DND-41 (cell line): ENCODE results near the gene CRAMP1.

ENCODE experiments used
- ATAC-seq: fragments of 200-7000 bp; cut with Tn5 transposase; 3 replicates; pipeline ENCODE4 v1.9.1; 2021; ENCODE audit warnings: low read depth; ENCODE audit not compliant: insufficient read depth
- DNase-seq: peaks from one replicate; pipeline ENCODE4 v3.0.0-alpha.2; 2020
- H2AFZ ChIP-seq: 2 replicates; pipeline ENCODE4 v1.6.0; 2012; ENCODE audit warnings: low read depth, low read length
- H3K27ac ChIP-seq: 2 replicates; pipeline ENCODE4 v1.5.1; 2012; ENCODE audit warnings: low read length, inconsistent platforms
- H3K27me3 ChIP-seq: fragments of 200-600 bp; sonication (generic); 2 replicates; pipeline ENCODE4 v1.6.0; 2012; ENCODE audit warnings: low read length, mild to moderate bottlenecking, inconsistent platforms; ENCODE audit not compliant: insufficient read depth, poor library complexity
- H3K36me3 ChIP-seq: 2 replicates; pipeline ENCODE4 v1.5.1; 2012; ENCODE audit warnings: low read length, inconsistent platforms; ENCODE audit not compliant: insufficient read depth
- H3K4me1 ChIP-seq: 2 replicates; pipeline ENCODE4 v1.5.1; 2012; ENCODE audit warnings: mild to moderate bottlenecking, low read length; ENCODE audit not compliant: insufficient read depth
- H3K4me2 ChIP-seq: 2 replicates; pipeline ENCODE4 v1.6.0; 2012; ENCODE audit warnings: mild to moderate bottlenecking, moderate library complexity, low read length, inconsistent platforms; ENCODE audit not compliant: insufficient read depth
- H3K4me3 ChIP-seq, 2 experiments: fragments of 200-600 bp in 1 of 2; shearing (Covaris generic) in 1 of 2; 2 replicates each; pipeline ENCODE4 v1.5.1; 2012 to 2016; ENCODE audit warnings: inconsistent platforms in 2 of 2, low read length in 2 of 2, mild to moderate bottlenecking in 2 of 2, low read depth in 1 of 2, moderate library complexity in 1 of 2
- H3K79me2 ChIP-seq: 2 replicates; pipeline ENCODE4 v1.6.0; 2012; ENCODE audit warnings: low read length, inconsistent platforms; ENCODE audit not compliant: insufficient read depth
- H3K9ac ChIP-seq: 2 replicates; pipeline ENCODE4 v1.6.0; 2012; ENCODE audit warnings: low read depth, mild to moderate bottlenecking, inconsistent platforms, low read length, moderate library complexity
- H3K9me3 ChIP-seq: 2 replicates; pipeline ENCODE4 v1.5.1; 2012; ENCODE audit warnings: low read length, moderate library complexity, mild to moderate bottlenecking, inconsistent platforms; ENCODE audit not compliant: insufficient read depth, severe bottlenecking
- H4K20me1 ChIP-seq: 2 replicates; pipeline ENCODE4 v1.6.0; 2012; ENCODE audit warnings: low read length; ENCODE audit not compliant: insufficient read depth
- EZH2 ChIP-seq: IDR thresholded peaks from 3 replicates; pipeline ENCODE4 v1.6.1; 2012; ENCODE audit warnings: borderline replicate concordance, low read depth, mild to moderate bottlenecking, moderate library complexity, low read length, inconsistent platforms; ENCODE audit not compliant: severe bottlenecking
- TF ChIP-seq, protein P1 (sequence below): IDR thresholded peaks from 2 replicates; pipeline ENCODE4 v1.5.1; 2012; ENCODE audit warnings: borderline replicate concordance, low read length, moderate library complexity, mild to moderate bottlenecking; ENCODE audit not compliant: poor library complexity, severe bottlenecking; ENCODE audit errors: extremely low read depth

Gene CRAMP1

DNA sequence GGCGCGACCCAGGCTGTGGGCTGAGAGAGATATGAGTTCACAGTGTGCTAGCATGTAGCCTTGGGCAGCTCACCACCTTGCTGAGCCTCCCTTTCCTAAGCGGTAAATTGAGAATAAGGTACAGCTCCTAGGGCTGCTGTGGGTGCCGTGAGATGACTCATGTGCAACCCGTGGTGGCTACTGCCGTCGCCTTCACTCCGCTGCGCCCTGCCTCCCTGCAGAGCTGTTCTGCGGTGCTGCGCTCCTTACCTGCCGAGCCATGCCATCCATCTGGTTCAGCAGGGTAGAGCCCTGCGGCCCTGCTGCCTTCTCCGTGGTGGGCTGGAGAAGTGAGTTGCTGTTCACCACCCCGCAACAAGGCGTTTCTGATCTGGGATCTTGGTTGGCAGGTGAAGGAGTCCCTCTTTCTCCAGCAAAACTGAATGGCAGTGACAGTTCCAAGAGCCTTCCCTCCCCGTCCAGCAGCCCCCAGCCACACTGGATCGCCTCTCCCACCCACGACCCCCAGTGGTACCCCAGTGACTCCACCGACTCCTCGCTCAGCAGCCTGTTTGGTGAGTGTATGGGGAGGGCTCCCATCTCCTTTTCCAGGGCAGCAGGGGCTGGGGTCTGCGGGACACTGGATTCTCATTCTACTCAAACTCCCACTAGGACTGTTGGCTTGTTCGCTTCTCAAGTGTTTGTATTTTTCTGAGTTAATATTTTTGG, 56.6 kb downstream of the CRAMP1 start:
- H2AFZ ChIP-seq: no peak overlapping the region
- no peak overlapping the region for H3K4me2 ChIP-seq
- H3K79me2 ChIP-seq: no peaks in the 10 kb centered on the region
- no peak overlapping the region for H3K27ac ChIP-seq
- no peak overlapping the region for H3K4me3 ChIP-seq
- no peak overlapping the region for H3K9ac ChIP-seq
- TF ChIP-seq, protein P1, sequence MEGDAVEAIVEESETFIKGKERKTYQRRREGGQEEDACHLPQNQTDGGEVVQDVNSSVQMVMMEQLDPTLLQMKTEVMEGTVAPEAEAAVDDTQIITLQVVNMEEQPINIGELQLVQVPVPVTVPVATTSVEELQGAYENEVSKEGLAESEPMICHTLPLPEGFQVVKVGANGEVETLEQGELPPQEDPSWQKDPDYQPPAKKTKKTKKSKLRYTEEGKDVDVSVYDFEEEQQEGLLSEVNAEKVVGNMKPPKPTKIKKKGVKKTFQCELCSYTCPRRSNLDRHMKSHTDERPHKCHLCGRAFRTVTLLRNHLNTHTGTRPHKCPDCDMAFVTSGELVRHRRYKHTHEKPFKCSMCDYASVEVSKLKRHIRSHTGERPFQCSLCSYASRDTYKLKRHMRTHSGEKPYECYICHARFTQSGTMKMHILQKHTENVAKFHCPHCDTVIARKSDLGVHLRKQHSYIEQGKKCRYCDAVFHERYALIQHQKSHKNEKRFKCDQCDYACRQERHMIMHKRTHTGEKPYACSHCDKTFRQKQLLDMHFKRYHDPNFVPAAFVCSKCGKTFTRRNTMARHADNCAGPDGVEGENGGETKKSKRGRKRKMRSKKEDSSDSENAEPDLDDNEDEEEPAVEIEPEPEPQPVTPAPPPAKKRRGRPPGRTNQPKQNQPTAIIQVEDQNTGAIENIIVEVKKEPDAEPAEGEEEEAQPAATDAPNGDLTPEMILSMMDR: no peak
- no peak for TF ChIP-seq EZH2
- DNase-seq (no peak), ATAC-seq (no peak)
- H3K4me1 ChIP-seq: no peaks in the 10 kb centered on the region
- peaks cover 4% of the 10 kb centered on the region; the same call in 1 of the 2 replicates for H4K20me1 ChIP-seq
- H3K36me3 ChIP-seq: peaks cover 96% of the 10 kb centered on the region
- no peaks in the 10 kb centered on the region for H3K9me3 ChIP-seq
- no peaks in the 10 kb centered on the region for H3K27me3 ChIP-seq

DNA sequence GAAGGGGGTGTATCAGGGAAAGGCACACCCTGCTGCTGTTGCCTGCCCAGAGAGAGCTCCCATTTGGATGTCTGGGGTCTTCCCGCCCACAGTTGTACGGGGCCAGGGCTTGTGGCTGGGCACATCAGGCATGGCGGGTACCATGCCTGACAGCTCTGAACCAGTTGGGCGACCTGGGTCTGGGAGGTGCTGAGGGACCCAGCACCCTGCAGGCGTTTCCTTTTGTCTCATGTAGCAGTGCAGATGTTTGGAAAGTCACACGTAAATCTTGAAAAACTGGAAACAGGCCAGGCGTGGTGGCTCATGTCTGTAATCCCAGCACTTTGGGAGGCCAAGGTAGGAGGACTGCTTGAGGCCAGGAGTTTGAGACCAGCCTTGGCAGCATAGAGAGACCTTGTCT, 57.5 kb downstream of the CRAMP1 start:
- H3K4me1 ChIP-seq: no peaks in the 10 kb centered on the region
- TF ChIP-seq, protein P1: no peak
- TF ChIP-seq EZH2: no peak
- no peaks in the 10 kb centered on the region for H3K27me3 ChIP-seq
- H3K27ac ChIP-seq: no peak overlapping the region
- H3K79me2 ChIP-seq: no peaks in the 10 kb centered on the region
- no peak overlapping the region for H3K4me2 ChIP-seq
- peaks cover 98% of the 10 kb centered on the region for H3K36me3 ChIP-seq
- no peaks in the 10 kb centered on the region for H3K9me3 ChIP-seq
- H4K20me1 ChIP-seq: peaks cover 4% of the 10 kb centered on the region; the same call in 1 of the 2 replicates
- no peak overlapping the region for H3K9ac ChIP-seq
- no peak overlapping the region for H2AFZ ChIP-seq
- no peak overlapping the region for H3K4me3 ChIP-seq
- ATAC-seq: no peak
- DNase-seq: no peak

DNA sequence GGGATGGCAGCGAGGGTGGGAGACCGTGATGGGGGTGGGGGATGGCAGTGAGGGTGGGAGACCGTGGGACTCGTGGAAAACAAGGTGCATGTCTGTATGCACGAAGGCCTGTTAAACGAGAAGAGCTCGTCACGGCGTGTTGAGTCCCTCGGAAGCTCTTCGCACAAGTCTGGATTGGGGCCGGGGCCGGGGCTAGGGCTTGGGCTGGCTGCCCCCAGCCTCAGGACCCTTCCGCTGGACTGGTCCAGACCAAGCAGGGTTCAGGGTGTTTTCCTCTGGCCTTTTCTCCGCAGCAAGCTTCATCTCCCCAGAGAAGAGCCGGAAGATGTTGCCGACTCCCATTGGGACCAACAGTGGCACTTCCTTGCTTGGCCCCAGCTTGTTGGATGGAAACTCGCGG, 58.2 kb downstream of the CRAMP1 start:
- Histone ChIP-seq H3K9me3 (no peaks in the 10 kb centered on the region), H2AFZ (no peak overlapping the region), H3K4me1 (no peaks in the 10 kb centered on the region), H3K79me2 (no peaks in the 10 kb centered on the region), H3K4me2 (no peak overlapping the region), H4K20me1 (peaks cover 4% of the 10 kb centered on the region; the same call in 1 of the 2 replicates), H3K27me3 (no peaks in the 10 kb centered on the region), H3K4me3 (no peak overlapping the region), H3K9ac (no peak overlapping the region), H3K27ac (no peak overlapping the region), H3K36me3 (peaks cover 98% of the 10 kb centered on the region)
- no peak for DNase-seq
- no peak for ATAC-seq
- TF ChIP-seq EZH2: no peak
- TF ChIP-seq, protein P1: no peak
